ENCODE data around the gene ALX4. TPM values are rescaled to one million over a fixed set of nuclear protein-coding genes. Genes with fewer than 3 reads are reported as not detected.

Gene ALX4
- total RNA-seq, 1 donor from 2014 or later, result not detected

DNA sequence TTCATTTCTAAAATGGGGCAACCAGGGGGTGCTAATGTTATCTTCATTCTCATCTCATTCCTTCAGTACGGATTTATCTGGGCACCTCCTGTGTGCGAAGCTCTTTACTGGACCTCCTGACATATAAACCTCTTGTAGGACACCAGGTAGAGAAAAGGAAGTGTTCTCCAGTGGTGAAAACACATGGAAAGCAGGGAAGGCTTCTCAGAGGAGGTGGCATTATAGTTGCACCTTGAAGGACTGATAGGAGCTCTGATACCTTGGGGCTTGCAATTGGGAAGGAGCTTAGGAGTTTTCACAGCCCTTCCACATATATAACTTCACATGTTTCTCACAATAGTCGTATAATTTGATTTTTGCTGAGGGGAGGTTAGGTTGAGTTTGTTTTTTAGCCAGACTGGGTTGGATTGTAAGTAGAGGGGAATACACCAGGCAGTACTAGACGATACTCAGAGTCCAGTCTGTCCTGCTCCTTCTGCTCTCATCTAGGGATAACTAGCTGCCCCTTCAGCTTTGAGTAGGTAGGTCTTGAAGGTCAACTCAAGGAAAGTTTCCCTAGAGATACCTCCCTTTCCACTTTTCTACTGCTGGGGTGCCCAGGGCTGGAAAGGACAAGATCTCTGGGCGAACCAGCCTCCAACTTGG, 34.0 kb upstream of the ALX4 start:
- no peaks in the 10 kb centered on the region for H3K9me3 Mint-ChIP-seq (ENCODE audit: low read depth)
- H3K27me3 Mint-ChIP-seq, result peaks cover 25% of the 10 kb centered on the region
- no peak for DNase-seq (ENCODE audit: low spot score, unreplicated experiment)
- TF ChIP-seq, protein P1, sequence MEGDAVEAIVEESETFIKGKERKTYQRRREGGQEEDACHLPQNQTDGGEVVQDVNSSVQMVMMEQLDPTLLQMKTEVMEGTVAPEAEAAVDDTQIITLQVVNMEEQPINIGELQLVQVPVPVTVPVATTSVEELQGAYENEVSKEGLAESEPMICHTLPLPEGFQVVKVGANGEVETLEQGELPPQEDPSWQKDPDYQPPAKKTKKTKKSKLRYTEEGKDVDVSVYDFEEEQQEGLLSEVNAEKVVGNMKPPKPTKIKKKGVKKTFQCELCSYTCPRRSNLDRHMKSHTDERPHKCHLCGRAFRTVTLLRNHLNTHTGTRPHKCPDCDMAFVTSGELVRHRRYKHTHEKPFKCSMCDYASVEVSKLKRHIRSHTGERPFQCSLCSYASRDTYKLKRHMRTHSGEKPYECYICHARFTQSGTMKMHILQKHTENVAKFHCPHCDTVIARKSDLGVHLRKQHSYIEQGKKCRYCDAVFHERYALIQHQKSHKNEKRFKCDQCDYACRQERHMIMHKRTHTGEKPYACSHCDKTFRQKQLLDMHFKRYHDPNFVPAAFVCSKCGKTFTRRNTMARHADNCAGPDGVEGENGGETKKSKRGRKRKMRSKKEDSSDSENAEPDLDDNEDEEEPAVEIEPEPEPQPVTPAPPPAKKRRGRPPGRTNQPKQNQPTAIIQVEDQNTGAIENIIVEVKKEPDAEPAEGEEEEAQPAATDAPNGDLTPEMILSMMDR (IDR thresholded peaks at IDR 0.05; ENCODE audit: unreplicated experiment), result no peak
- no peaks in the 10 kb centered on the region for H3K36me3 Mint-ChIP-seq (ENCODE audit: insufficient read depth)
- H3K4me1 Mint-ChIP-seq (ENCODE audit: low read depth), result no peaks in the 10 kb centered on the region
- H3K4me3 Mint-ChIP-seq (ENCODE audit: low read depth), result no peak overlapping the region
- no peak overlapping the region for H3K27ac Mint-ChIP-seq

DNA sequence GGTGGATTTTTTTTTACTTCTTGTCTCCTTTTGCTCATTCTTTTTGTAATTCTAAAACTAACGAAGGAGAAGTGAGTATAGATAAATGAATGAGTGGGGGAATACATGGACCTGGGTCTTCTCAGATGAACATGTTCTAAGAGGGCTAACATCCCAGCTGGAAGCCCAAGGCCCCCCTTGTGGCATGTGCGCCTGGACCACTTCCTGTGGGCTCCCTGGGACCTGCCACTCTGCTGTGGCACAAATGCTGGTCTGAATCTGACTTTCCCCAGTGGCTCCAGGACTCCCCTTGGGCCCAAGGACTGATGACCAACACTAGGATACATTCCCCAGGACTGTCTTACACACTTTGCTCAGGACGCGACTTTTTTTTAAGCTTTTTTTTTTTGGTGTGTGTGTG, 32.7 kb upstream of the ALX4 start:
- DNase-seq (ENCODE audit: low spot score, unreplicated experiment), result no peak
- Mint-ChIP-seq H3K4me1 (ENCODE audit: low read depth) (peaks cover 2% of the 10 kb centered on the region), H3K27ac (no peak overlapping the region), H3K27me3 (peaks cover 37% of the 10 kb centered on the region), H3K9me3 (ENCODE audit: low read depth) (no peaks in the 10 kb centered on the region), H3K4me3 (ENCODE audit: low read depth) (no peak overlapping the region), H3K36me3 (ENCODE audit: insufficient read depth) (no peaks in the 10 kb centered on the region)
- TF ChIP-seq, protein P1 (IDR thresholded peaks at IDR 0.05; ENCODE audit: unreplicated experiment), result no peak

DNA sequence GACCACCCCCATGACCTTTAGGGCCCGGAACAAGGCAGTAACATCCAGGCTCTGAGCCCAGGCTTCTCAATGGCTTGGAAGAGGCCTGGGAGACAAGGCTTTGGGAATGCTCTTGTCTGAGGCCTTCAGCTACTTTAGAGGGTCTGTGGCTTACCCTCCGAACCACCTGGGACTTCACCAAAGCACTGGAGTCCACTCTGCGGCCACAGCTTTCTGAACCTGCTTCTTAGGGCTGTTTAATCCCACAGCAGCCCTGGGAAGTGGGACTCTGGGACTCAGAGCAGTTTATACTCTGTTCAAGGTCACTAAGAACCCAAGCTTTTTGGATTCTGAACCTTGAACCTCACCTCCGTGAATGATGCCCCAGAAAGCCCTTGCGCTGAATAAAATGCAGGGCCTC, 30.7 kb upstream of the ALX4 start:
- no peaks in the 10 kb centered on the region for H3K9me3 Mint-ChIP-seq (ENCODE audit: low read depth)
- H3K27me3 Mint-ChIP-seq, result peaks cover 47% of the 10 kb centered on the region
- no peak overlapping the region for H3K27ac Mint-ChIP-seq

DNA sequence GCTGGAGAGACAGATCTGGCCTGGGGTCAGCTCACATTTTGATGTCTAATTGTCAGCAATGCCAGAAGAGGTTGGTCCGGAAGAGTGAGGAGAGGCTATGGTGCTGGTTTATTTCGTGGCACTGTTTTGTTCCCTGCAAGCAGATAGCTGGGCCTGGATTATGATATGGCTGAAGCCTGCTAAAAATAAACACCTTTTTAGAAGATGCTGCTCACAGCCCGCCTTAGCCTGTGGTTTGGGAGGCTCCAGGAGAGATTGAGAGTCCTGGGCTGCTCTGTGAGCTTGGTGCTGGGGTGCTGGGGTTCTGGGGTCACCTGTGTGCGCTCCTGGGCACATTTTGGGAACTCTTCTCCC, 29.6 kb upstream of the ALX4 start:
- H3K36me3 Mint-ChIP-seq (ENCODE audit: insufficient read depth), result no peaks in the 10 kb centered on the region
- peaks cover 2% of the 10 kb centered on the region for H3K4me1 Mint-ChIP-seq (ENCODE audit: low read depth)
- no peak overlapping the region for H3K4me3 Mint-ChIP-seq (ENCODE audit: low read depth)
- no peaks in the 10 kb centered on the region for H3K9me3 Mint-ChIP-seq (ENCODE audit: low read depth)
- TF ChIP-seq, protein P1 (IDR thresholded peaks at IDR 0.05; ENCODE audit: unreplicated experiment), result no peak
- H3K27me3 Mint-ChIP-seq, result peaks cover 52% of the 10 kb centered on the region
- H3K27ac Mint-ChIP-seq, result no peak overlapping the region
- DNase-seq (ENCODE audit: low spot score, unreplicated experiment), result no peak

More for the DNA sequence above, 30.7 kb upstream of the ALX4 start:
- TF ChIP-seq, protein P1 (IDR thresholded peaks at IDR 0.05; ENCODE audit: unreplicated experiment), result no peak
- Mint-ChIP-seq H3K4me1 (ENCODE audit: low read depth) (peaks cover 2% of the 10 kb centered on the region), H3K4me3 (ENCODE audit: low read depth) (no peak overlapping the region), H3K36me3 (ENCODE audit: insufficient read depth) (no peaks in the 10 kb centered on the region)
- no peak for DNase-seq (ENCODE audit: low spot score, unreplicated experiment)

DNA sequence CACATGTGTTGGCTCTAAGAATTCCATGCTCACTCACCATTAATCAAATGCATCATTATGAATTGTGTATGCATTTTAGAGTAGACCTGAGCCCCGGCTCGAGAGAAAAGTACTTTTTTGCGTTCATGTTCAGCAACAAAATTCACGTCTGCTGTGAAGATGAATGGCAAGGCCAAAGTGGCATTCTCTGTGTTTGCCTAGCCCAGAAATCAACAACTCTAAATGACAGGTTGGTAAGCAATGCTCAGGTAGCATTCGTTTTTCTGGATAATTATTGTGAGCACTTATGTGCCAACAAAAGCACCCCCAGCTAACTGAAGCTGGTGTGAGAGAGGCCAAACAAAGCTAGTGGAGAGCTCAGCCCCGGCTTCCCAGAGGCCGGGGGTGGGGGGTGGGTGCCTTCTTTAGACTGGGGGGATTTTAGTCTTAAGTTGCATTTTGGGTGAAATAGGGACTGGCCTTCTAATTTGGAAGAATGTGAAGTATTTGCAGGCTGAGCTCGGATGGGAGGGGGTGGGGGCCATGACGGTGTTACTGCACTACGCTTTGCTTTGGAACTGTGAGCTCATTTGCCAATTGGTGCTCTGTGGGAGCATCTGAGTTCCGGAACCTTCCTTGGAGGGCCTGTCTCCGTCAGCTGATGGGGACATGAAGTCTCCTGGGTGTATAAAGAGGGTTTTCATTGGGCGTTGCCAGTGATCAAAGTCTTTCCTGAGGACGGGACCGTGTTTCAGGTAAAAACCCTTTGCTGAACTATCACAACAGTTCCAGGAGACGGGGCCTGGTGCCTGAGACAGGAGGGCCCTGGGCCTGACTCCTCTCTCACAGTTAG, 29.0 kb upstream of the ALX4 start:
- H3K27me3 Mint-ChIP-seq, result peaks cover 51% of the 10 kb centered on the region
- no peak for DNase-seq (ENCODE audit: low spot score, unreplicated experiment)
- H3K27ac Mint-ChIP-seq, result no peak overlapping the region
- H3K4me1 Mint-ChIP-seq (ENCODE audit: low read depth), result peaks cover 2% of the 10 kb centered on the region
- no peak overlapping the region for H3K4me3 Mint-ChIP-seq (ENCODE audit: low read depth)
- no peaks in the 10 kb centered on the region for H3K9me3 Mint-ChIP-seq (ENCODE audit: low read depth)
- no peaks in the 10 kb centered on the region for H3K36me3 Mint-ChIP-seq (ENCODE audit: insufficient read depth)
- TF ChIP-seq, protein P1 (IDR thresholded peaks at IDR 0.05; ENCODE audit: unreplicated experiment), result no peak
